ENCODE measurements around the gene HTR7.

HTR7 gene

DNA sequence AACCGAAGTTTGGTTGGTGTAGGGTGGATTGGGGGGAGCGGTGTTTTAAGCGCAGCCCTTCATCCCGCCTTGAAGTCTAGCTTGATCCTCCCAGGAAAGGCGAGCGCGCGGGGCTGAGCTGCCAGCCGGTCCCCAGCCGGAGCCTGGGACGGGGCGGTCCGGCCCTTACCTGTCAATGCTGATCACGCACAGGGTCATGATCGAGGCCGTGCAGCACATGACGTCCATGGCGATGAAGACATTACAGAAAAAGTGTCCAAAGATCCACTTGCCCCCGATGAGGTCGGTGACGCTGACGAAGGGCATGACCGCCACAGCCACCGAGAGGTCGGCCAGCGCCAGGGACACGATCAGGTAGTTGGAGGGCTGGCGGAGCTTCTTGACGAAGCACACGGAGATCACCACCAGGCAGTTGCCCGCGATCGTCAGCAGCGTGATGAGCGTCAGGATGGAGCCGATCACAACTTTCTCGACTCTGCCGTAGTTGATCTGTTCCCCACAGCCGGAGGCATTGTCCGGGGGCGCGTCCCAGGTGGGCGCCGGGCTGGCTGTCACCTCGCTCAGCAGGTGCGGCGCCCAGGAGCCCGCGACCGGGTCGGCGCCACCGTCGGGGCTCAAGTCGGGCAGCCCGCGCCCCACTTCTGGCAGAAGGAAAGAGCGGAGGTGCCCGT is 740 bp downstream of the HTR7 start:
- TF ChIP-seq, protein P1, sequence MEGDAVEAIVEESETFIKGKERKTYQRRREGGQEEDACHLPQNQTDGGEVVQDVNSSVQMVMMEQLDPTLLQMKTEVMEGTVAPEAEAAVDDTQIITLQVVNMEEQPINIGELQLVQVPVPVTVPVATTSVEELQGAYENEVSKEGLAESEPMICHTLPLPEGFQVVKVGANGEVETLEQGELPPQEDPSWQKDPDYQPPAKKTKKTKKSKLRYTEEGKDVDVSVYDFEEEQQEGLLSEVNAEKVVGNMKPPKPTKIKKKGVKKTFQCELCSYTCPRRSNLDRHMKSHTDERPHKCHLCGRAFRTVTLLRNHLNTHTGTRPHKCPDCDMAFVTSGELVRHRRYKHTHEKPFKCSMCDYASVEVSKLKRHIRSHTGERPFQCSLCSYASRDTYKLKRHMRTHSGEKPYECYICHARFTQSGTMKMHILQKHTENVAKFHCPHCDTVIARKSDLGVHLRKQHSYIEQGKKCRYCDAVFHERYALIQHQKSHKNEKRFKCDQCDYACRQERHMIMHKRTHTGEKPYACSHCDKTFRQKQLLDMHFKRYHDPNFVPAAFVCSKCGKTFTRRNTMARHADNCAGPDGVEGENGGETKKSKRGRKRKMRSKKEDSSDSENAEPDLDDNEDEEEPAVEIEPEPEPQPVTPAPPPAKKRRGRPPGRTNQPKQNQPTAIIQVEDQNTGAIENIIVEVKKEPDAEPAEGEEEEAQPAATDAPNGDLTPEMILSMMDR (IDR thresholded peaks at IDR 0.05; ENCODE audit: low read depth, low read length, missing control alignments), result no peak
- in situ Hi-C loops (cut with HindIII; ENCODE audit: low pct_ligation_motif_present, low sequenced_read_pairs), result loop anchor here (25.0 kb wide), 1 partner anchor 95 kb away; no protein-coding TSS in a partner anchor
- peak overlapping the region; percentile 70 for H3K4me3 ChIP-seq (ENCODE audit: low read depth, low read length)
- peak overlapping the region; percentile 64 for H3K27ac ChIP-seq
- H3K36me3 ChIP-seq (replicated peaks), result no peaks in the 10 kb centered on the region
- no peaks in the 10 kb centered on the region for H3K27me3 ChIP-seq (replicated peaks)
- DNase-seq, result no peak

DNA sequence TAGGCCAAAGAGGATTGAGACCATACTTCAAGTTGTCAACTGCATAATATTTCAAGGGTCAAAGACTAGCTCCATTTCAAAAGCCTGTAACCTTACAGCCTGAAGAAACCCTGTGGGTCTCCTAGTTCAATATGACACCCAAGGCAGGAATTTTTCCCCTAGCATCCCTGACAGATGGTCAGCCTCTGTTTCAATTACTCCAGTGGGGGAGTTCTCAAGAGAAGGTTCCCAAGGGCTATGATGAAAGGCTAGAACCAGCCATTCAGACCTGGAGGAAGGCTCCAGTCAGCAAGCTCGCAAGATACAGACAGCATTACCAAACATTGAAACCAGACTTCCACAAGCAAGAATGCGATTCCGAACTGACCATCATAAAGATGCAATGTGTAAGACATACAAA is 1.6 kb downstream of the HTR7 start:
- no peak overlapping the region for H3K27ac ChIP-seq
- in situ Hi-C loops (cut with HindIII; ENCODE audit: low pct_ligation_motif_present, low sequenced_read_pairs), result loop anchor here (25.0 kb wide), 1 partner anchor 94 kb away; no protein-coding TSS in a partner anchor
- H3K36me3 ChIP-seq (replicated peaks), result no peaks in the 10 kb centered on the region
- TF ChIP-seq, protein P1 (IDR thresholded peaks at IDR 0.05; ENCODE audit: low read depth, low read length, missing control alignments), result no peak
- no peaks in the 10 kb centered on the region for H3K27me3 ChIP-seq (replicated peaks)
- DNase-seq, result no peak
- peak overlapping the region; percentile 70 for H3K4me3 ChIP-seq (ENCODE audit: low read depth, low read length)

DNA sequence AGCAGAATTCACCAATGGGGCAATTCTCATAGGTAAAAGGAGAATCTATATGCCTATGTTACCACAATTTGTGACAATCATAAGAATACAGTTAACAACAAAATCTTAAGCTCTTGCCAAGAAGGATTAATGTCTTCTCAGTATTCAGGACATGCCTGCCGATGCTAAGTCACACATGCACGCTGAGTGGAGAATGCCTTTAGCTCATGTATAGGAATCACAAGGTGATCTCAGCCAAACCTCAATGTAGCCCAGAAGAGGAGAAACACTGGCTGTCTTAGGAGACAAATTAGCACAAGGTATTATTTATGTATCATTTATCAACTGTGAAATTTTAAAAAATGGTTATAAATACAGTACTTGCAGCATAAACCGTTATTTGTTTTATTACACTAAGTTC is 2.7 kb downstream of the HTR7 start:
- H3K27me3 ChIP-seq (replicated peaks), result no peaks in the 10 kb centered on the region
- no peak overlapping the region for H3K4me3 ChIP-seq (ENCODE audit: low read depth, low read length)
- in situ Hi-C loops (cut with HindIII; ENCODE audit: low pct_ligation_motif_present, low sequenced_read_pairs), result loop anchor here (25.0 kb wide), 1 partner anchor 93 kb away; no protein-coding TSS in a partner anchor
- H3K36me3 ChIP-seq (replicated peaks), result no peaks in the 10 kb centered on the region
- TF ChIP-seq, protein P1 (IDR thresholded peaks at IDR 0.05; ENCODE audit: low read depth, low read length, missing control alignments), result no peak
- no peak for DNase-seq
- no peak overlapping the region for H3K27ac ChIP-seq

DNA sequence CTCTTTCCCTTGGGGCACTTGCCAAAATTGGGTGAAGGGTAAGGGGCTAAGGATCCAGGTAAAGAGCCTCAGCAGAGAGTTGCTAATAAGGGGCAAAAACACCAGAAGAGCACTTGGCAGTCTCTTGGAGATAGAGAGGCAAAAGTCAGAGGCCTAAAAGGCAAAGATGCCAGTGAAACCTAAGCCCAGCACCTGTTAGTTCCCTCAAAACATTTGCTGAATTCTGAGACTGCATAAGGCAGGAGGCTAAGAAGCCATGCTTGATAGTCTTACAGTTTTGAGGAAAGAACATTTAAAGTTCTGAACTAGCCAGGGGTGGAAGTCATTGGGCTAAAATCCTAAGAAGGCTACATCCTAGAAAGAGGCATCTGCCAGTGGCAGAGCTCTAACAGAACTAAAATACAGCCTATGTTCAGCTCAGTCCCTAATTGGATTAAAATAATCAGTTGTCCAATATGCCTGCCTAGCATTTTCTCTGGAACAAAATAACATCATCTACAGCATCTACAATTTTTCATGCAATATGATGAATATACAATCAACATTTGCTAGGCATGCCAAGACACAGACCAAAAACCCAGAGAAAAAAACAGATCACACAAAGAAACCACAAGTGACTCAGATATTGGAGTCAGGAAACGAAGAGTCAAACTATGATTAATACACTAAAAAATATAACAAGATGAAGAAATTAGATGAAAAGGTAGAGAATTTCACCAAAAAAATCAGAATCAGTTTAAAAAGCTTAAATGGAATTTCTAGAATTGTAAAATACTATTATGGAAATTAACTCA is 7.7 kb downstream of the HTR7 start:
- H3K4me3 ChIP-seq (ENCODE audit: low read depth, low read length), result no peak overlapping the region
- in situ Hi-C loops (cut with HindIII; ENCODE audit: low pct_ligation_motif_present, low sequenced_read_pairs), result loop anchor here (25.0 kb wide), 1 partner anchor 88 kb away; no protein-coding TSS in a partner anchor

DNA sequence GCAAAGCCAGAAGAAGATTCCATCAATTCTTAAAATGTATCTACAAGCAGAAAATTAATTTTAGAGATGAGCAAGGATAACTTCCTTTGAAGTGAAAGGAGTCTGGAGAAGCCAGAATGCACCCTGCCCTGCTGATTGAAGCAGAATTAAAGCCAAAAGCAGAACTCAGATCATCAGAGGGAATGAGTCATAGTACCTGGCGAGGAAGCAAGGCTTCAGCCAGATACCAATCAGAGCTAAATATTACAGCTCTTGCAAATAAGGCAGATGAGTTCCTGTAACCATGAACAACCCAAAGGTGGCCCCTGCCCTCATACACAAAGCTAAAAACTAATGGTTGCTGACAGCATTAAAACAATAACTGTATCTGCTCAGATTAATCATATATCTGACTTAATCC is 10.4 kb downstream of the HTR7 start:
- Histone ChIP-seq H3K36me3 (replicated peaks) (no peaks in the 10 kb centered on the region), H3K4me3 (ENCODE audit: low read depth, low read length) (no peak overlapping the region), H3K27me3 (replicated peaks) (no peaks in the 10 kb centered on the region), H3K27ac (no peak overlapping the region)
- DNase-seq, result peak; percentile 61
- in situ Hi-C loops (cut with HindIII; ENCODE audit: low pct_ligation_motif_present, low sequenced_read_pairs), result no loop called here
- TF ChIP-seq, protein P1 (IDR thresholded peaks at IDR 0.05; ENCODE audit: low read depth, low read length, missing control alignments), result no peak

More for the DNA sequence above, 7.7 kb downstream of the HTR7 start:
- peak; percentile 48 for DNase-seq
- no peak overlapping the region for H3K27ac ChIP-seq
- TF ChIP-seq, protein P1 (IDR thresholded peaks at IDR 0.05; ENCODE audit: low read depth, low read length, missing control alignments), result no peak
- H3K27me3 ChIP-seq (replicated peaks), result no peaks in the 10 kb centered on the region
- H3K36me3 ChIP-seq (replicated peaks), result no peaks in the 10 kb centered on the region
